Upper lobe of left lung (tissue), 4 donors: ENCODE measurements around the gene DPP6.

ENCODE experiments used
- CTCF ChIP-seq, 6 experiments: fragments of 450-650 bp in 4 of 6; fragments of 200-600 bp in 2 of 6; sonication (generic) in 2 of 6; IDR thresholded peaks; one replicate each; pipeline ENCODE4 v1.5.1; 2016 to 2019; ENCODE audit warnings: antibody characterized with exemption in 6 of 6
- EP300 ChIP-seq, 4 donors: sonication (generic); formaldehyde crosslinking; IDR thresholded peaks; one replicate each; pipeline ENCODE4 v1.5.1; 2017; ENCODE audit warnings: antibody characterized with exemption in 4 of 4, control low read depth in 2 of 4
- POLR2A ChIP-seq, 4 donors: fragments of 450-650 bp; IDR thresholded peaks; one replicate each; pipeline ENCODE4 v1.5.1; 2016 to 2017; ENCODE audit warnings: antibody characterized with exemption in 4 of 4, mild to moderate bottlenecking in 2 of 4
- POLR2AphosphoS5 ChIP-seq, 2 donors: sonication (generic); formaldehyde crosslinking; IDR thresholded peaks; one replicate each; pipeline ENCODE4 v1.5.1; 2017; ENCODE audit warnings: antibody characterized with exemption in 2 of 2

- TF ChIP-seq CTCF (IDR thresholded peaks at IDR 0.05) (no peak), EP300 (IDR thresholded peaks at IDR 0.05) (no peak), POLR2AphosphoS5 (IDR thresholded peaks at IDR 0.05) (no peak), POLR2A (IDR thresholded peaks at IDR 0.05) (no peak)
Observed at GRCh38 chr7:154442939-154443338, 390.7 kb downstream of the DPP6 start.
